IMR-90 (cell line): Measurements from ENCODE around the gene CUBN. TPM values are rescaled to one million over a fixed set of nuclear protein-coding genes. Genes with fewer than 3 reads are reported as not detected.

Source experiments
- ATAC-seq: fragments of 200-7000 bp; cut with Tn5 transposase; 2 replicates; pipeline ENCODE4 v1.9.1; 2020; ENCODE audit warnings: low read depth, mild to moderate bottlenecking, moderate library complexity
- BruUV-seq: library from RNA; stranded (reverse); fragments of 400-500 nt; replicated peaks from 2 replicates; lab custom pipeline; 2021; lab: Mats Ljungman, UMichigan
- CTCF ChIA-PET: fragments of 300-600 bp; formaldehyde crosslinking; extraction: SDS; loops from one replicate; lab custom pipeline; 2021; ENCODE audit warnings: antibody characterized with exemption; lab: Yijun Ruan, JAX
- POLR2A ChIA-PET: fragments of 300-600 bp; sonication (Branson Sonifier 250); formaldehyde crosslinking; loops from one replicate; lab custom pipeline; 2022; ENCODE audit warnings: antibody characterized with exemption; ENCODE audit not compliant: unreplicated experiment; lab: Charles Lee
- DNase-seq: peaks from one replicate; pipeline ENCODE4 v3.0.0; 2013
- H2AFZ ChIP-seq: replicated peaks from 2 replicates; pipeline ENCODE3; 2013; ENCODE audit warnings: low read length, mild to moderate bottlenecking; ENCODE audit not compliant: poor library complexity
- H2AK5ac ChIP-seq: 2 replicates; pipeline ENCODE4 v1.6.1; 2013; ENCODE audit warnings: low read depth, low read length, inconsistent platforms
- H2AK9ac ChIP-seq: replicated peaks from 2 replicates; pipeline ENCODE3; 2013; ENCODE audit warnings: mild to moderate bottlenecking, low read depth, low read length, moderate library complexity; ENCODE audit not compliant: poor library complexity
- H2BK120ac ChIP-seq: 2 replicates; pipeline ENCODE4 v1.6.1; 2013; ENCODE audit warnings: low read depth, low read length, inconsistent platforms
- H2BK15ac ChIP-seq: 3 replicates; pipeline ENCODE4 v1.6.1; 2013; ENCODE audit warnings: low read depth, low read length, inconsistent platforms
- H2BK20ac ChIP-seq: 2 replicates; pipeline ENCODE4 v1.6.1; 2013; ENCODE audit warnings: low read depth, mild to moderate bottlenecking, inconsistent platforms, low read length, moderate library complexity
- H2BK5ac ChIP-seq: 2 replicates; pipeline ENCODE4 v1.6.1; 2013; ENCODE audit warnings: mild to moderate bottlenecking, low read depth, low read length, inconsistent platforms; ENCODE audit not compliant: poor library complexity, severe bottlenecking
- H3K14ac ChIP-seq: replicated peaks from 2 replicates; pipeline ENCODE4 v1.6.1; 2013; ENCODE audit warnings: low read depth, low read length, inconsistent platforms
- H3K18ac ChIP-seq: 2 replicates; pipeline ENCODE4 v1.6.1; 2013; ENCODE audit warnings: low read depth, low read length, control low read depth
- H3K23ac ChIP-seq: 2 replicates; pipeline ENCODE4 v1.6.1; 2013; ENCODE audit warnings: low read depth, low read length, inconsistent platforms
- H3K27ac ChIP-seq: 2 replicates; pipeline ENCODE4 v1.5.1; 2013; ENCODE audit warnings: mild to moderate bottlenecking, control low read depth, low read length; ENCODE audit not compliant: insufficient read depth
- H3K27me3 ChIP-seq: 2 replicates; pipeline ENCODE4 v1.6.1; 2013; ENCODE audit warnings: low read length; ENCODE audit not compliant: control insufficient read depth, insufficient read depth
- H3K36me3 ChIP-seq: 2 replicates; pipeline ENCODE4 v1.6.1; 2013; ENCODE audit warnings: low read length, mixed read lengths; ENCODE audit not compliant: control insufficient read depth, insufficient read depth
- H3K4ac ChIP-seq: 2 replicates; pipeline ENCODE4 v1.6.1; 2013; ENCODE audit warnings: low read depth, low read length, inconsistent platforms
- H3K4me1 ChIP-seq: 2 replicates; pipeline ENCODE4 v1.6.1; 2013; ENCODE audit warnings: low read length, mixed read lengths; ENCODE audit not compliant: control insufficient read depth, insufficient read depth
- H3K4me2 ChIP-seq: 2 replicates; pipeline ENCODE4 v1.6.1; 2013; ENCODE audit warnings: low read depth, mild to moderate bottlenecking, control low read depth, low read length, moderate library complexity
- H3K4me3 ChIP-seq: 2 replicates; pipeline ENCODE4 v1.5.1; 2013; ENCODE audit warnings: low read depth, mild to moderate bottlenecking, control low read depth, low read length, moderate library complexity; ENCODE audit not compliant: insufficient read depth
- H3K56ac ChIP-seq: 2 replicates; pipeline ENCODE4 v1.6.1; 2013; ENCODE audit warnings: low read length, inconsistent platforms; ENCODE audit not compliant: insufficient read depth; ENCODE audit errors: extremely low read depth
- H3K79me1 ChIP-seq, 2 experiments: 2 replicates each; pipeline ENCODE4 v1.6.1; 2013; ENCODE audit warnings: low read length in 2 of 2, inconsistent platforms in 1 of 2, low read depth in 1 of 2
- H3K9ac ChIP-seq: 2 replicates; pipeline ENCODE4 v1.6.1; 2013; ENCODE audit warnings: low read depth, low read length, control low read depth
- H3K9me1 ChIP-seq: 2 replicates; pipeline ENCODE4 v1.6.1; 2013; ENCODE audit warnings: low read length, inconsistent platforms; ENCODE audit not compliant: insufficient read depth
- H3K9me3 ChIP-seq: 2 replicates; pipeline ENCODE4 v1.6.1; 2013; ENCODE audit warnings: low read length; ENCODE audit not compliant: control insufficient read depth, insufficient read depth
- H4K20me1 ChIP-seq: 2 replicates; pipeline ENCODE4 v1.6.1; 2013; ENCODE audit warnings: low read length, inconsistent platforms; ENCODE audit not compliant: insufficient read depth
- H4K5ac ChIP-seq: 2 replicates; pipeline ENCODE4 v1.6.1; 2013; ENCODE audit warnings: mild to moderate bottlenecking, low read depth, low read length, control low read depth
- H4K8ac ChIP-seq, 2 experiments: 2 replicates each; pipeline ENCODE4 v1.6.1; 2013; ENCODE audit warnings: low read depth in 2 of 2, low read length in 2 of 2, control low read depth in 1 of 2, inconsistent platforms in 1 of 2
- H4K91ac ChIP-seq: 2 replicates; pipeline ENCODE4 v1.6.1; 2013; ENCODE audit warnings: low read depth, low read length, inconsistent platforms; ENCODE audit not compliant: insufficient read depth
- BHLHE40 ChIP-seq: fragments of 150-350 bp; IDR thresholded peaks from 2 replicates; pipeline ENCODE4 v1.6.1; 2016; ENCODE audit warnings: mild to moderate bottlenecking, low read depth, low read length
- CEBPB ChIP-seq: IDR thresholded peaks from 2 replicates; pipeline ENCODE4 v1.6.1; 2012; ENCODE audit warnings: low read depth, low read length, improper control_type of control experiment
- CHD1 ChIP-seq: IDR thresholded peaks from 2 replicates; pipeline ENCODE4 v1.6.1; 2012; ENCODE audit warnings: low read depth, low read length, improper control_type of control experiment
- CTCF ChIP-seq: conservative IDR thresholded peaks from 2 replicates; pipeline ENCODE4 v1.5.1; 2012; ENCODE audit warnings: mild to moderate bottlenecking, low read depth, low read length, improper control_type of control experiment
- ELK1 ChIP-seq: fragments of 150-350 bp; IDR thresholded peaks from 2 replicates; pipeline ENCODE4 v1.6.1; 2016; ENCODE audit warnings: low read depth, mild to moderate bottlenecking, low read length, moderate library complexity, borderline replicate concordance
- FOS ChIP-seq: fragments of 150-350 bp; IDR thresholded peaks from 2 replicates; pipeline ENCODE4 v1.6.1; 2016; ENCODE audit warnings: low read depth, low read length
- MAFK ChIP-seq: IDR thresholded peaks from 2 replicates; pipeline ENCODE4 v1.6.1; 2012; ENCODE audit warnings: low read depth, low read length, improper control_type of control experiment
- MAZ ChIP-seq: IDR thresholded peaks from 2 replicates; pipeline ENCODE4 v1.6.1; 2012; ENCODE audit warnings: low read depth, mild to moderate bottlenecking, low read length, improper control_type of control experiment, moderate library complexity, borderline replicate concordance
- MXI1 ChIP-seq: IDR thresholded peaks from 2 replicates; pipeline ENCODE4 v1.6.1; 2012; ENCODE audit warnings: low read depth, mild to moderate bottlenecking, low read length, moderate library complexity, borderline replicate concordance
- NFE2L2 ChIP-seq: fragments of 150-350 bp; IDR thresholded peaks from 2 replicates; pipeline ENCODE4 v1.6.1; 2016; ENCODE audit warnings: low read depth, mild to moderate bottlenecking, low read length
- POLR2A ChIP-seq: IDR thresholded peaks from 2 replicates; pipeline ENCODE4 v1.6.1; 2012; ENCODE audit warnings: mild to moderate bottlenecking, low read depth, low read length
- RAD21 ChIP-seq: IDR thresholded peaks from 2 replicates; pipeline ENCODE4 v1.6.1; 2012; ENCODE audit warnings: low read length, improper control_type of control experiment
- RCOR1 ChIP-seq: IDR thresholded peaks from 2 replicates; pipeline ENCODE4 v1.6.1; 2012; ENCODE audit warnings: mild to moderate bottlenecking, low read length, improper control_type of control experiment; ENCODE audit not compliant: insufficient replicate concordance
- RFX5 ChIP-seq: IDR thresholded peaks from 2 replicates; pipeline ENCODE4 v1.8.0; 2012; ENCODE audit warnings: low read depth, mild to moderate bottlenecking, low read length, moderate library complexity
- SMC3 ChIP-seq: fragments of 150-350 bp; IDR thresholded peaks from 2 replicates; pipeline ENCODE4 v1.6.1; 2016; ENCODE audit warnings: low read depth, mild to moderate bottlenecking, antibody characterized with exemption, low read length, moderate library complexity
- WGBS, 2 experiments: methylation state at CpG; one replicate each; pipeline versions ENCODE4 v1.1.5 to v1.1.7; 2013; ENCODE audit warnings: missing lambda C conversion rate in 2 of 2; ENCODE audit not compliant: insufficient read length in 1 of 2; ENCODE audit errors: extremely low coverage in 2 of 2; 5-methylcytosine and 5-hydroxymethylcytosine counted together
- dilution Hi-C: fragments of 300-500 bp; cut with HindIII; formaldehyde crosslinking; loops from one replicate; pipeline ENCODE4 v1.14.3; 2018; ENCODE audit warnings: low sequenced_read_pairs; ENCODE audit not compliant: unreplicated experiment
- in situ Hi-C: fragments of 300-500 bp; cut with MboI; formaldehyde crosslinking; loops from 3 replicates; pipeline ENCODE4 v1.14.3; 2019; ENCODE audit warnings: low sequenced_read_pairs, inconsistent platforms, mixed read lengths
- intact Hi-C: fragments of 100-400 bp; cut with micrococcal nuclease; formaldehyde crosslinking; loops from 2 replicates; pipeline ENCODE4 v1.10.0; 2022
- polyA plus RNA-seq, 3 experiments: library from polyadenylated mRNA; depleted of rRNA; stranded (reverse); fragments of >200 nt; gene quantifications; 2 replicates each; pipeline ENCODE4 v1.2.3, GENCODE V29; 2012; ENCODE audit warnings: low replicate concordance in 1 of 3
- total RNA-seq: library from RNA; depleted of rRNA; stranded (reverse); fragments of >200 nt; gene quantifications from 2 replicates; pipeline ENCODE4 v1.2.3, GENCODE V29; 2012

Gene CUBN
- total and polyA plus RNA-seq, 2 of the 4 experiments (the other 2 are of a cell fraction): 0.19 to 0.54 TPM

- Histone ChIP-seq H4K20me1 (no peaks in the 10 kb centered on the region), H2BK15ac (no peak overlapping the region), H3K27ac (no peak overlapping the region), H4K8ac (peak overlapping the region in 1 of 2 experiments; percentile 7; a peak in 1 of 4 replicates), H3K4me1 (no peaks in the 10 kb centered on the region), H3K9ac (no peak overlapping the region), H4K91ac (no peak overlapping the region), H3K79me1 (no peaks in the 10 kb centered on the region), H3K18ac (no peak overlapping the region), H2AFZ (peak overlapping the region; percentile 36), H3K4ac (no peak overlapping the region), H3K9me3 (no peaks in the 10 kb centered on the region), H3K36me3 (no peaks in the 10 kb centered on the region), H3K27me3 (no peaks in the 10 kb centered on the region), H3K14ac (peak overlapping the region; percentile 39; the same call in 1 of the 2 replicates), H2BK20ac (peak overlapping the region; percentile 16; the same call in 1 of the 2 replicates), H3K23ac (no peak overlapping the region), H2BK5ac (no peak overlapping the region), H3K56ac (no peak overlapping the region), H4K5ac (no peak overlapping the region), H3K9me1 (no peaks in the 10 kb centered on the region), H2AK9ac (no peak overlapping the region), H3K4me2 (peak overlapping the region; percentile 8; the same call in 1 of the 2 replicates), H3K4me3 (no peak overlapping the region), H2BK120ac (peak overlapping the region; percentile 20; the same call in 1 of the 2 replicates), H2AK5ac (no peak overlapping the region)
- WGBS, 2 experiments: 50% methylated on average over 1 of the region's 9 CpGs; no CpG with 5 or more reads in 1 of the 2 experiments
- POLR2A ChIA-PET: no interaction called here
- dilution Hi-C loops (no loop called here), in situ Hi-C loops (no loop called here), intact Hi-C loops (no loop called here)
- no TSS peak for BruUV-seq
- DNase-seq: peak; percentile 2
- ATAC-seq: peak; percentile 63
- CTCF ChIA-PET: interaction anchor here (0.7 kb wide), 1 partner anchor 51 kb away, joined by 3 read pairs; no protein-coding TSS in a partner anchor
- TF ChIP-seq MAZ (no peak), FOS (no peak), NFE2L2 (no peak), RAD21 (no peak), POLR2A (no peak), CTCF (no peak), RFX5 (no peak), MXI1 (no peak), MAFK (no peak), ELK1 (no peak), CHD1 (no peak), SMC3 (no peak), CEBPB (no peak), BHLHE40 (no peak), RCOR1 (no peak)
These were observed 210.3 kb downstream of the CUBN start for GRCh38 chr10:16919121-16919982.
